ENCODE results near the gene NACA2. TPM values are rescaled to one million over a fixed set of nuclear protein-coding genes. Genes with fewer than 3 reads are reported as not detected.

NACA2 gene
- total RNA-seq, 1 donor from 2014 or later = not detected

- H3K36me3 Mint-ChIP-seq (ENCODE audit: unreplicated experiment) = peaks cover 17% of the 10 kb centered on the region
- H3K9me3 Mint-ChIP-seq (ENCODE audit: unreplicated experiment) = peaks cover 1% of the 10 kb centered on the region
- H3K4me3 Mint-ChIP-seq (ENCODE audit: unreplicated experiment) = no peak overlapping the region
- TF ChIP-seq CTCF (IDR thresholded peaks at IDR 0.05; ENCODE audit: partially characterized antibody, unreplicated experiment) = no peak
- no peak for DNase-seq
- no peaks in the 10 kb centered on the region for H3K27me3 Mint-ChIP-seq (ENCODE audit: unreplicated experiment)
- H3K4me1 Mint-ChIP-seq (ENCODE audit: low read depth, unreplicated experiment) = no peaks in the 10 kb centered on the region
- H3K27ac Mint-ChIP-seq (ENCODE audit: unreplicated experiment) = no peak overlapping the region
Measured at GRCh38 chr17:61545335-61545938, 45.6 kb downstream of the NACA2 start.

- peaks cover 3% of the 10 kb centered on the region for H3K9me3 Mint-ChIP-seq (ENCODE audit: unreplicated experiment)
- no peak for DNase-seq
- no peak overlapping the region for H3K27ac Mint-ChIP-seq (ENCODE audit: unreplicated experiment)
- TF ChIP-seq CTCF (IDR thresholded peaks at IDR 0.05; ENCODE audit: partially characterized antibody, unreplicated experiment) = no peak
- H3K4me1 Mint-ChIP-seq (ENCODE audit: low read depth, unreplicated experiment) = no peaks in the 10 kb centered on the region
- H3K27me3 Mint-ChIP-seq (ENCODE audit: unreplicated experiment) = no peaks in the 10 kb centered on the region
- H3K36me3 Mint-ChIP-seq (ENCODE audit: unreplicated experiment) = peaks cover 17% of the 10 kb centered on the region
- H3K4me3 Mint-ChIP-seq (ENCODE audit: unreplicated experiment) = no peak overlapping the region
Measured at GRCh38 chr17:61543786-61544415, 47.1 kb downstream of the NACA2 start.

- Mint-ChIP-seq H3K4me1 (ENCODE audit: low read depth, unreplicated experiment) (no peaks in the 10 kb centered on the region), H3K27me3 (ENCODE audit: unreplicated experiment) (no peaks in the 10 kb centered on the region), H3K4me3 (ENCODE audit: unreplicated experiment) (no peak overlapping the region), H3K27ac (ENCODE audit: unreplicated experiment) (no peak overlapping the region), H3K36me3 (ENCODE audit: unreplicated experiment) (peaks cover 17% of the 10 kb centered on the region), H3K9me3 (ENCODE audit: unreplicated experiment) (peaks cover 2% of the 10 kb centered on the region)
- no peak for TF ChIP-seq CTCF (IDR thresholded peaks at IDR 0.05; ENCODE audit: partially characterized antibody, unreplicated experiment)
- DNase-seq = no peak
Measured at GRCh38 chr17:61542027-61542426, 49.0 kb downstream of the NACA2 start.

- Mint-ChIP-seq H3K9me3 (ENCODE audit: unreplicated experiment) (peaks cover 2% of the 10 kb centered on the region), H3K4me3 (ENCODE audit: unreplicated experiment) (no peak overlapping the region)
Measured at GRCh38 chr17:61540874-61541273, 50.1 kb downstream of the NACA2 start.

More at GRCh38 chr17:61540874-61541273, 50.1 kb downstream of the NACA2 start:
- H3K27me3 Mint-ChIP-seq (ENCODE audit: unreplicated experiment) = no peaks in the 10 kb centered on the region
- H3K27ac Mint-ChIP-seq (ENCODE audit: unreplicated experiment) = no peak overlapping the region
- H3K36me3 Mint-ChIP-seq (ENCODE audit: unreplicated experiment) = peaks cover 14% of the 10 kb centered on the region
- no peak for TF ChIP-seq CTCF (IDR thresholded peaks at IDR 0.05; ENCODE audit: partially characterized antibody, unreplicated experiment)
- DNase-seq = no peak
- H3K4me1 Mint-ChIP-seq (ENCODE audit: low read depth, unreplicated experiment) = no peaks in the 10 kb centered on the region

Other genes with a start within 250 kb of the NACA2 start
- gene TBX2, start 191.4 kb downstream of the NACA2 start, total RNA-seq (ENCODE audit: unreplicated experiment) = 5.4 TPM
- not detected for gene TBX4, start 138.8 kb downstream of the NACA2 start, total RNA-seq (ENCODE audit: unreplicated experiment)

All from glutamatergic neuron (in vitro differentiated cells).